Measurements from ENCODE around the gene PSMG4. TPM values are rescaled to one million over a fixed set of nuclear protein-coding genes. Genes with fewer than 3 reads are reported as not detected.

The PSMG4 gene
- total and polyA plus RNA-seq, 2 of the 8 experiments (the other 6 are each of a cell fraction or from before 2014, with no cell fraction given): 40.6 to 113 TPM

GRCh38 chr6:3290931-3291211 is 32.1 kb downstream of the PSMG4 start:
- H2BK15ac ChIP-seq (ENCODE audit: low read length): no peak overlapping the region
- H2BK12ac ChIP-seq (ENCODE audit: low read depth, low read length): no peak overlapping the region
- no peak overlapping the region for H2BK20ac ChIP-seq (ENCODE audit: low read length)
- H3K18ac ChIP-seq (ENCODE audit: extremely low read depth, low read length): no peak overlapping the region
- no peak overlapping the region for H3K4ac ChIP-seq (replicated peaks; ENCODE audit: insufficient read length, low read depth, low read length)
- no peak overlapping the region for H3K27ac ChIP-seq (ENCODE audit: low read depth, low read length)
- H3K9me3 ChIP-seq (ENCODE audit: insufficient read depth in 2 of 2, low read depth in 1 of 2, low read length in 1 of 2): no peaks in the 10 kb centered on the region
- H4K8ac ChIP-seq (ENCODE audit: extremely low read depth, insufficient read depth, low read length): no peak overlapping the region
- no peak overlapping the region for H3K4me3 ChIP-seq (ENCODE audit: extremely low read depth in 1 of 4, insufficient read depth in 2 of 4, low read depth in 3 of 4, low read length in 4 of 4)
- H4K5ac ChIP-seq (ENCODE audit: insufficient read length, low read depth, low read length): no peak overlapping the region
- POLR2A ChIA-PET (ENCODE audit: partially characterized antibody): interaction anchor here (0.7 kb wide), 1 partner anchor 106 kb away, joined by 3 read pairs; no protein-coding TSS in a partner anchor
- H3K56ac ChIP-seq (replicated peaks; ENCODE audit: insufficient read length, low read depth, low read length): no peak overlapping the region
- no peak overlapping the region for H2BK5ac ChIP-seq (ENCODE audit: low read depth, low read length)
- no peak overlapping the region for H3K9ac ChIP-seq (replicated peaks in 1 of 4; ENCODE audit: extremely low read depth in 1 of 4, low read depth in 3 of 4, low read length in 3 of 4)
- no peaks in the 10 kb centered on the region for H3K79me2 ChIP-seq (ENCODE audit: control insufficient read depth in 1 of 2, insufficient read depth in 2 of 2, low read length in 2 of 2)
- no peak overlapping the region for H3K4me2 ChIP-seq (ENCODE audit: insufficient read depth in 1 of 2, low read depth in 2 of 2, low read length in 2 of 2)
- no peak overlapping the region for H3K23ac ChIP-seq (ENCODE audit: insufficient read length)
- no peaks in the 10 kb centered on the region for H3K4me1 ChIP-seq (replicated peaks in 1 of 4; ENCODE audit: control insufficient read depth in 3 of 4, insufficient read depth in 4 of 4, low read length in 3 of 4)
- CTCF ChIA-PET (ENCODE audit: partially characterized antibody): interaction anchor here (0.6 to 2.8 kb wide), 10 partner anchors 8 to 442 kb away, joined by 3 to 17 read pairs (median 6); no protein-coding TSS in a partner anchor
- H3K27me3 ChIP-seq (replicated peaks in 1 of 4; ENCODE audit: control insufficient read depth in 3 of 4, extremely low read depth in 1 of 4, insufficient read depth in 3 of 4, low read length in 3 of 4): no peaks in the 10 kb centered on the region
- FAIRE-seq: no peak
- no peak overlapping the region for H2AK5ac ChIP-seq (ENCODE audit: low read depth, low read length)
- no peak overlapping the region for H2BK120ac ChIP-seq (replicated peaks; ENCODE audit: low read depth, low read length)
- peaks cover 0 to 4% (median 0%) of the 10 kb centered on the region in 4 experiments; a peak in 2 of 8 replicates for H3K36me3 ChIP-seq (ENCODE audit: control insufficient read depth in 2 of 4, insufficient read depth in 4 of 4, low read length in 3 of 4)
- 91% methylated on average over 11 of the region's 11 CpGs; no CpG with 5 or more reads in 1 of the 2 experiments for WGBS, 2 experiments (ENCODE audit: extremely low coverage in 1 of 2, insufficient coverage in 1 of 2, insufficient read length in 1 of 2, insufficient replicate concordance in 2 of 2, low coverage in 1 of 2, low lambda C conversion rate in 2 of 2, missing lambda C conversion rate in 1 of 2)
- no peaks in the 10 kb centered on the region for H3K23me2 ChIP-seq (ENCODE audit: low read depth, low read length)
- no peak overlapping the region for H4K91ac ChIP-seq (replicated peaks; ENCODE audit: insufficient read length, low read length)
- no peak overlapping the region for H2AFZ ChIP-seq (ENCODE audit: low read length)
- H3K79me1 ChIP-seq (ENCODE audit: low read depth, low read length): no peaks in the 10 kb centered on the region
- no peaks in the 10 kb centered on the region for H4K20me1 ChIP-seq (replicated peaks in 1 of 2; ENCODE audit: control insufficient read depth in 1 of 2, insufficient read depth in 2 of 2, low read length in 2 of 2)
- no peak for DNase-seq (ENCODE audit: low read depth in 1 of 2, low spot score in 2 of 2)
- TF ChIP-seq BACH1 (IDR thresholded peaks at IDR 0.05; ENCODE audit: low read length): no peak
- no peak for TF ChIP-seq SRF (IDR thresholded peaks at IDR 0.05; ENCODE audit: low read depth, low read length)
- TF ChIP-seq SP2 (IDR thresholded peaks at IDR 0.05; ENCODE audit: low read length): no peak
- TF ChIP-seq ASH2L (IDR thresholded peaks at IDR 0.05; ENCODE audit: low read length): no peak
- TF ChIP-seq YY1 (IDR thresholded peaks at IDR 0.05; ENCODE audit: low read depth, low read length): no peak
- no peak overlapping the region for H3K14ac ChIP-seq (ENCODE audit: insufficient read length)

Data from H1 (cell line).